Colonic mucosa (tissue), 4 donors: ENCODE results near the gene COBL. TPM values are rescaled to one million over a fixed set of nuclear protein-coding genes. Genes with fewer than 3 reads are reported as not detected.

Experiments
- DNase-seq: peaks from one replicate; pipeline ENCODE4 v3.0.0-alpha.2; 2020
- H3K27ac ChIP-seq: fragments of 200-600 bp; one replicate; pipeline ENCODE4 v1.8.0; 2021
- H3K27me3 ChIP-seq: fragments of 200-600 bp; one replicate; pipeline ENCODE4 v1.8.0; 2021
- H3K36me3 ChIP-seq: fragments of 200-600 bp; one replicate; pipeline ENCODE4 v1.8.0; 2021
- H3K4me1 ChIP-seq: fragments of 200-600 bp; one replicate; pipeline ENCODE4 v1.8.0; 2021; ENCODE audit warnings: mild to moderate bottlenecking
- H3K4me3 ChIP-seq: fragments of 200-600 bp; one replicate; pipeline ENCODE4 v1.8.0; 2021
- H3K9ac ChIP-seq, 2 donors: one replicate each; pipeline ENCODE4 v1.7.0; 2013; ENCODE audit warnings: control low read depth in 2 of 2, low read depth in 2 of 2, low read length in 2 of 2
- H3K9me3 ChIP-seq: fragments of 200-600 bp; one replicate; pipeline ENCODE4 v1.8.0; 2021
- CTCF ChIP-seq: fragments of 200-600 bp; IDR thresholded peaks from one replicate; pipeline ENCODE4 v1.8.0; 2022; ENCODE audit warnings: antibody characterized with exemption, mild to moderate bottlenecking
- intact Hi-C: fragments of 100-400 bp; cut with DNase I; formaldehyde crosslinking; loops from one replicate; pipeline ENCODE4 v1.14.1; 2022
- total RNA-seq, 2 donors: library from RNA; stranded (reverse); fragmentation: NEBNext Ultra II Directional in 1 of 2; extraction: Animal tissue kit (Norgen Biotek cat#: 25700) in 1 of 2; gene quantifications; one replicate each; pipeline ENCODE4 v1.2.1, GENCODE V29; 2021
- donor health status: healthy.
- donor health status: DM: no; HTN: no; CAD: no.
- donor health status: DM: no; HTN: no; CAD: no.

Gene COBL
- total RNA-seq, 2 donors from 2014 or later = 36.8 to 49.2 TPM

GRCh38 chr7:51198654-51199053 lies 118.0 kb downstream of the COBL start:
- Histone ChIP-seq H3K9me3 (no peaks in the 10 kb centered on the region), H3K36me3 (no peaks in the 10 kb centered on the region), H3K27me3 (no peaks in the 10 kb centered on the region), H3K4me1 (no peaks in the 10 kb centered on the region), H3K27ac (no peak overlapping the region), H3K4me3 (no peak overlapping the region), H3K9ac (no peak overlapping the region)
- intact Hi-C loops = no loop called here
- no peak for DNase-seq
- no peak for TF ChIP-seq CTCF

- no peak overlapping the region for H3K27ac ChIP-seq
- no peaks in the 10 kb centered on the region for H3K9me3 ChIP-seq
- no peaks in the 10 kb centered on the region for H3K4me1 ChIP-seq
- H3K27me3 ChIP-seq = no peaks in the 10 kb centered on the region
- intact Hi-C loops = no loop called here
- TF ChIP-seq CTCF = no peak
- no peak overlapping the region for H3K4me3 ChIP-seq
- H3K9ac ChIP-seq = no peak overlapping the region
- no peaks in the 10 kb centered on the region for H3K36me3 ChIP-seq
- DNase-seq = no peak
Observed at GRCh38 chr7:51190969-51191368, 125.6 kb downstream of the COBL start.

- H3K27me3 ChIP-seq = no peaks in the 10 kb centered on the region
- no peak overlapping the region for H3K27ac ChIP-seq
- no peak overlapping the region for H3K4me3 ChIP-seq
- DNase-seq = no peak
- no peak for TF ChIP-seq CTCF
- H3K36me3 ChIP-seq = no peaks in the 10 kb centered on the region
- H3K4me1 ChIP-seq = no peaks in the 10 kb centered on the region
- H3K9me3 ChIP-seq = no peaks in the 10 kb centered on the region
- no peak overlapping the region for H3K9ac ChIP-seq
- intact Hi-C loops = no loop called here
Observed at GRCh38 chr7:51189777-51190176, 126.8 kb downstream of the COBL start.

- Histone ChIP-seq H3K4me1 (no peaks in the 10 kb centered on the region), H3K27me3 (no peaks in the 10 kb centered on the region), H3K9me3 (no peaks in the 10 kb centered on the region), H3K4me3 (no peak overlapping the region), H3K27ac (no peak overlapping the region), H3K9ac (no peak overlapping the region), H3K36me3 (no peaks in the 10 kb centered on the region)
- no peak for TF ChIP-seq CTCF
- intact Hi-C loops = no loop called here
- DNase-seq = no peak
Observed at GRCh38 chr7:51188987-51189386, 127.6 kb downstream of the COBL start.

- no peak overlapping the region for H3K27ac ChIP-seq
Observed at GRCh38 chr7:51187941-51188340, 128.7 kb downstream of the COBL start.

More at GRCh38 chr7:51187941-51188340, 128.7 kb downstream of the COBL start:
- H3K4me1 ChIP-seq = no peaks in the 10 kb centered on the region
- no peak overlapping the region for H3K9ac ChIP-seq
- DNase-seq = no peak
- no peaks in the 10 kb centered on the region for H3K36me3 ChIP-seq
- intact Hi-C loops = no loop called here
- no peak for TF ChIP-seq CTCF
- H3K9me3 ChIP-seq = no peaks in the 10 kb centered on the region
- no peak overlapping the region for H3K4me3 ChIP-seq
- no peaks in the 10 kb centered on the region for H3K27me3 ChIP-seq
